T47D (cell line): ENCODE data around the gene REEP3.

Experiments used
- DNase-seq, 2 experiments: peaks; one replicate each; pipeline versions ENCODE4 v3.0.0 to v3.0.0-alpha.2; 2011 to 2012; ENCODE audit warnings: low read depth in 1 of 2, low spot score in 1 of 2
- JUND ChIP-seq: IDR thresholded peaks from 2 replicates; pipeline ENCODE4 v1.6.1; 2012; ENCODE audit warnings: low read depth
- in situ Hi-C: cut with HindIII; loops from 2 replicates; pipeline ENCODE4 v1.10.0; 2016; ENCODE audit warnings: low sequenced_read_pairs, low pct_unique_long_range_greater_than_20kb

Gene REEP3

GRCh38 chr10:63542835-63543575 lies 21.8 kb downstream of the REEP3 start:
- in situ Hi-C loops = no loop called here

GRCh38 chr10:63543576-63543962 lies 22.4 kb downstream of the REEP3 start:
- no peak for DNase-seq
- in situ Hi-C loops = no loop called here
- no peak for TF ChIP-seq JUND

More at GRCh38 chr10:63542835-63543575, 21.8 kb downstream of the REEP3 start:
- DNase-seq = no peak
- TF ChIP-seq JUND = no peak

- DNase-seq = no peak
- in situ Hi-C loops = no loop called here
- no peak for TF ChIP-seq JUND
Measured at GRCh38 chr10:63544418-63544817, 23.2 kb downstream of the REEP3 start.

- no peak for DNase-seq
- in situ Hi-C loops = no loop called here
- TF ChIP-seq JUND = no peak
Measured at GRCh38 chr10:63547628-63548360, 26.6 kb downstream of the REEP3 start.

- no peak for TF ChIP-seq JUND
- in situ Hi-C loops = no loop called here
- no peak for DNase-seq
Measured at GRCh38 chr10:63548860-63549259, 27.7 kb downstream of the REEP3 start.

- DNase-seq = no peak
- in situ Hi-C loops = no loop called here
- no peak for TF ChIP-seq JUND
Measured at GRCh38 chr10:63549810-63550209, 28.6 kb downstream of the REEP3 start.

- no peak for TF ChIP-seq JUND
- no peak for DNase-seq
- in situ Hi-C loops = no loop called here
Measured at GRCh38 chr10:63553031-63553430, 31.8 kb downstream of the REEP3 start.

GRCh38 chr10:63553473-63553872 lies 32.3 kb downstream of the REEP3 start:
- no peak for DNase-seq
- in situ Hi-C loops = no loop called here
- TF ChIP-seq JUND = no peak

GRCh38 chr10:63554657-63555056 lies 33.5 kb downstream of the REEP3 start:
- TF ChIP-seq JUND = no peak
- in situ Hi-C loops = no loop called here
- DNase-seq = no peak

GRCh38 chr10:63555330-63555729 lies 34.1 kb downstream of the REEP3 start:
- no peak for TF ChIP-seq JUND
- DNase-seq = no peak
- in situ Hi-C loops = no loop called here

- in situ Hi-C loops = no loop called here
- no peak for TF ChIP-seq JUND
Measured at GRCh38 chr10:63558132-63558784, 37.1 kb downstream of the REEP3 start.

GRCh38 chr10:63561341-63561740 lies 40.1 kb downstream of the REEP3 start:
- no peak for DNase-seq
- in situ Hi-C loops = no loop called here
- no peak for TF ChIP-seq JUND

More at GRCh38 chr10:63558132-63558784, 37.1 kb downstream of the REEP3 start:
- DNase-seq = no peak

GRCh38 chr10:63562391-63562790 lies 41.2 kb downstream of the REEP3 start:
- 0 out of 2 replicates have a peak, but pooled peaks have one; percentile 7 for TF ChIP-seq JUND
- peak in 1 of 2 experiments; percentile 65 for DNase-seq
- in situ Hi-C loops = no loop called here
